SK-N-SH treated with all-trans-retinoic acid at 6 μM for 48 hours (cell line): ENCODE data around the gene TEKTIP1.

ENCODE experiments used
- ARNTL ChIP-seq: fragments of 450-650 bp; formaldehyde crosslinking; IDR thresholded peaks from 2 replicates; pipeline ENCODE4 v1.5.0; 2020; ENCODE audit warnings: low read depth, mild to moderate bottlenecking, moderate library complexity, borderline replicate concordance
- BACH2 ChIP-seq: fragments of 250-450 bp; sonication (Bioruptor Pico); IDR thresholded peaks from 2 replicates; pipeline ENCODE4 v1.9.0; 2021; ENCODE audit warnings: mild to moderate bottlenecking, borderline replicate concordance
- CSDC2 ChIP-seq: fragments of 250-450 bp; sonication (Bioruptor Pico); IDR thresholded peaks from 2 replicates; pipeline ENCODE4 v1.5.0; 2020; ENCODE audit warnings: mild to moderate bottlenecking, moderate library complexity
- PPARA ChIP-seq: fragments of 250-450 bp; sonication (Bioruptor Pico); IDR thresholded peaks from 2 replicates; pipeline ENCODE4 v1.5.0; 2020; ENCODE audit warnings: mild to moderate bottlenecking, borderline replicate concordance
- RARB ChIP-seq: fragments of 250-450 bp; sonication (Bioruptor Pico); IDR thresholded peaks from 2 replicates; pipeline ENCODE4 v1.8.0; 2021; ENCODE audit warnings: mild to moderate bottlenecking, moderate library complexity
- TCF4 ChIP-seq: fragments of 250-450 bp; sonication (Bioruptor Pico); IDR thresholded peaks from 2 replicates; pipeline ENCODE4 v1.8.0; 2021; ENCODE audit warnings: mild to moderate bottlenecking, moderate library complexity, borderline replicate concordance
- ZFP3 ChIP-seq: fragments of 250-450 bp; sonication (Bioruptor Pico); IDR thresholded peaks from 2 replicates; pipeline ENCODE4 v1.5.0; 2020; ENCODE audit warnings: mild to moderate bottlenecking, moderate library complexity
- ZFP30 ChIP-seq: fragments of 450-650 bp; formaldehyde crosslinking; IDR thresholded peaks from 2 replicates; pipeline ENCODE4 v1.5.0; 2022; ENCODE audit warnings: mild to moderate bottlenecking, moderate library complexity
- ZNF565 ChIP-seq: fragments of 450-650 bp; formaldehyde crosslinking; conservative IDR thresholded peaks from 2 replicates; pipeline ENCODE4 v1.5.0; 2020; ENCODE audit warnings: low read depth, mild to moderate bottlenecking, moderate library complexity
- ZNF8 ChIP-seq: fragments of 450-650 bp; formaldehyde crosslinking; IDR thresholded peaks from 2 replicates; pipeline ENCODE4 v1.5.0; 2020; ENCODE audit warnings: mild to moderate bottlenecking, moderate library complexity
- TF ChIP-seq, protein P1 (sequence below): fragments of 250-450 bp; sonication (Bioruptor Pico); IDR thresholded peaks from 2 replicates; pipeline ENCODE4 v1.5.1; 2021; ENCODE audit warnings: mild to moderate bottlenecking, moderate library complexity
- TF ChIP-seq, protein P2 (sequence below): fragments of 250-450 bp; sonication (Bioruptor Pico); IDR thresholded peaks from 2 replicates; pipeline ENCODE4 v1.8.0; 2020; ENCODE audit warnings: mild to moderate bottlenecking, moderate library complexity, borderline replicate concordance
- TF ChIP-seq, protein P3 (sequence below): fragments of 250-450 bp; sonication (Bioruptor Pico); IDR thresholded peaks from 2 replicates; pipeline ENCODE4 v1.8.0; 2021; ENCODE audit warnings: low read depth, mild to moderate bottlenecking, moderate library complexity, borderline replicate concordance
- TF ChIP-seq, protein P4 (sequence below): fragments of 250-450 bp; sonication (Bioruptor Pico); IDR thresholded peaks from 2 replicates; pipeline ENCODE4 v1.5.1; 2020; ENCODE audit warnings: low read depth, mild to moderate bottlenecking, moderate library complexity

DNA sequence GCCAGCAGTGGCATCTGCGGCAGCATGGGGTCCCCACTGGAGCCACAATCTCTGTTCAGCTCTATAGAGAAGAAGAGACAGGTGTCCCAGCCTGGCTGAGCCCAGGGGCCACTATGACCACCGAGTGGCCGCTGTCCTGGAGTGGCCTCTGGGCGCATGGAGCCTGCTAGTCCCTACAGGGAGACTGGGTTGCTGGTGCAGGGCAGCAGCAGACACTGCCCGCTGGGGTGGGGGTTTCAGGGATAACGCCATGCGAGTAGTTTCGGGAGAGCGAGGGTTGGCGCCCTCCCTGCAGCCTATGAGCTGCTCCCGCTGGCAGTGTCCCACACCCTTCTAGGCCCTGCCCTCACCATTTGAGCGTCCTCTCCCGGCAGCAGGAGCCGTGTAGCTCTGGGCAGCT is 10.9 kb upstream of the TEKTIP1 start:
- TF ChIP-seq, protein P1, sequence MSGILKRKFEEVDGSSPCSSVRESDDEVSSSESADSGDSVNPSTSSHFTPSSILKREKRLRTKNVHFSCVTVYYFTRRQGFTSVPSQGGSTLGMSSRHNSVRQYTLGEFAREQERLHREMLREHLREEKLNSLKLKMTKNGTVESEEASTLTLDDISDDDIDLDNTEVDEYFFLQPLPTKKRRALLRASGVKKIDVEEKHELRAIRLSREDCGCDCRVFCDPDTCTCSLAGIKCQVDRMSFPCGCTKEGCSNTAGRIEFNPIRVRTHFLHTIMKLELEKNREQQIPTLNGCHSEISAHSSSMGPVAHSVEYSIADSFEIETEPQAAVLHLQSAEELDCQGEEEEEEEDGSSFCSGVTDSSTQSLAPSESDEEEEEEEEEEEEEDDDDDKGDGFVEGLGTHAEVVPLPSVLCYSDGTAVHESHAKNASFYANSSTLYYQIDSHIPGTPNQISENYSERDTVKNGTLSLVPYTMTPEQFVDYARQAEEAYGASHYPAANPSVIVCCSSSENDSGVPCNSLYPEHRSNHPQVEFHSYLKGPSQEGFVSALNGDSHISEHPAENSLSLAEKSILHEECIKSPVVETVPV (CRISPR knock-in tag), result no peak
- no peak for TF ChIP-seq ZNF565 (CRISPR knock-in tag)
- TF ChIP-seq ARNTL (CRISPR knock-in tag), result no peak
- TF ChIP-seq CSDC2 (CRISPR knock-in tag), result no peak
- no peak for TF ChIP-seq PPARA (CRISPR knock-in tag)
- TF ChIP-seq, protein P2, sequence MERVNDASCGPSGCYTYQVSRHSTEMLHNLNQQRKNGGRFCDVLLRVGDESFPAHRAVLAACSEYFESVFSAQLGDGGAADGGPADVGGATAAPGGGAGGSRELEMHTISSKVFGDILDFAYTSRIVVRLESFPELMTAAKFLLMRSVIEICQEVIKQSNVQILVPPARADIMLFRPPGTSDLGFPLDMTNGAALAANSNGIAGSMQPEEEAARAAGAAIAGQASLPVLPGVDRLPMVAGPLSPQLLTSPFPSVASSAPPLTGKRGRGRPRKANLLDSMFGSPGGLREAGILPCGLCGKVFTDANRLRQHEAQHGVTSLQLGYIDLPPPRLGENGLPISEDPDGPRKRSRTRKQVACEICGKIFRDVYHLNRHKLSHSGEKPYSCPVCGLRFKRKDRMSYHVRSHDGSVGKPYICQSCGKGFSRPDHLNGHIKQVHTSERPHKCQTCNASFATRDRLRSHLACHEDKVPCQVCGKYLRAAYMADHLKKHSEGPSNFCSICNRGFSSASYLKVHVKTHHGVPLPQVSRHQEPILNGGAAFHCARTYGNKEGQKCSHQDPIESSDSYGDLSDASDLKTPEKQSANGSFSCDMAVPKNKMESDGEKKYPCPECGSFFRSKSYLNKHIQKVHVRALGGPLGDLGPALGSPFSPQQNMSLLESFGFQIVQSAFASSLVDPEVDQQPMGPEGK (CRISPR knock-in tag), result no peak
- no peak for TF ChIP-seq RARB (CRISPR knock-in tag)
- TF ChIP-seq ZFP3 (CRISPR knock-in tag), result no peak
- no peak for TF ChIP-seq BACH2 (CRISPR knock-in tag)
- no peak for TF ChIP-seq ZNF8 (CRISPR knock-in tag)
- no peak for TF ChIP-seq ZFP30 (CRISPR knock-in tag)
- TF ChIP-seq, protein P3, sequence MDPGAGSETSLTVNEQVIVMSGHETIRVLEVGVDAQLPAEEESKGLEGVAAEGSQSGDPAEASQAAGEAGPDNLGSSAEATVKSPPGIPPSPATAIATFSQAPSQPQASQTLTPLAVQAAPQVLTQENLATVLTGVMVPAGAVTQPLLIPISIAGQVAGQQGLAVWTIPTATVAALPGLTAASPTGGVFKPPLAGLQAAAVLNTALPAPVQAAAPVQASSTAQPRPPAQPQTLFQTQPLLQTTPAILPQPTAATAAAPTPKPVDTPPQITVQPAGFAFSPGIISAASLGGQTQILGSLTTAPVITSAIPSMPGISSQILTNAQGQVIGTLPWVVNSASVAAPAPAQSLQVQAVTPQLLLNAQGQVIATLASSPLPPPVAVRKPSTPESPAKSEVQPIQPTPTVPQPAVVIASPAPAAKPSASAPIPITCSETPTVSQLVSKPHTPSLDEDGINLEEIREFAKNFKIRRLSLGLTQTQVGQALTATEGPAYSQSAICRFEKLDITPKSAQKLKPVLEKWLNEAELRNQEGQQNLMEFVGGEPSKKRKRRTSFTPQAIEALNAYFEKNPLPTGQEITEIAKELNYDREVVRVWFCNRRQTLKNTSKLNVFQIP (CRISPR knock-in tag), result no peak
- no peak for TF ChIP-seq TCF4 (CRISPR knock-in tag)
- TF ChIP-seq, protein P4, sequence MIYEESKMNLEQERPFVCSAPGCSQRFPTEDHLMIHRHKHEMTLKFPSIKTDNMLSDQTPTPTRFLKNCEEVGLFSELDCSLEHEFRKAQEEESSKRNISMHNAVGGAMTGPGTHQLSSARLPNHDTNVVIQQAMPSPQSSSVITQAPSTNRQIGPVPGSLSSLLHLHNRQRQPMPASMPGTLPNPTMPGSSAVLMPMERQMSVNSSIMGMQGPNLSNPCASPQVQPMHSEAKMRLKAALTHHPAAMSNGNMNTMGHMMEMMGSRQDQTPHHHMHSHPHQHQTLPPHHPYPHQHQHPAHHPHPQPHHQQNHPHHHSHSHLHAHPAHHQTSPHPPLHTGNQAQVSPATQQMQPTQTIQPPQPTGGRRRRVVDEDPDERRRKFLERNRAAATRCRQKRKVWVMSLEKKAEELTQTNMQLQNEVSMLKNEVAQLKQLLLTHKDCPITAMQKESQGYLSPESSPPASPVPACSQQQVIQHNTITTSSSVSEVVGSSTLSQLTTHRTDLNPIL (CRISPR knock-in tag), result no peak
